Activated CD8-positive, alpha-beta memory T cell treated with anti-CD3 and anti-CD28 coated beads for 24 hours (primary cell): ENCODE measurements around the gene PHAX.
"Not testable (repeated sequence)": the region's sequence is repeated elsewhere in the genome, so short reads cannot be mapped to it uniquely, and the experiment has no call there.

Experiments used
- DNase-seq: peaks from one replicate; pipeline ENCODE4 v3.0.0-alpha.2; 2020

Gene PHAX

DNA sequence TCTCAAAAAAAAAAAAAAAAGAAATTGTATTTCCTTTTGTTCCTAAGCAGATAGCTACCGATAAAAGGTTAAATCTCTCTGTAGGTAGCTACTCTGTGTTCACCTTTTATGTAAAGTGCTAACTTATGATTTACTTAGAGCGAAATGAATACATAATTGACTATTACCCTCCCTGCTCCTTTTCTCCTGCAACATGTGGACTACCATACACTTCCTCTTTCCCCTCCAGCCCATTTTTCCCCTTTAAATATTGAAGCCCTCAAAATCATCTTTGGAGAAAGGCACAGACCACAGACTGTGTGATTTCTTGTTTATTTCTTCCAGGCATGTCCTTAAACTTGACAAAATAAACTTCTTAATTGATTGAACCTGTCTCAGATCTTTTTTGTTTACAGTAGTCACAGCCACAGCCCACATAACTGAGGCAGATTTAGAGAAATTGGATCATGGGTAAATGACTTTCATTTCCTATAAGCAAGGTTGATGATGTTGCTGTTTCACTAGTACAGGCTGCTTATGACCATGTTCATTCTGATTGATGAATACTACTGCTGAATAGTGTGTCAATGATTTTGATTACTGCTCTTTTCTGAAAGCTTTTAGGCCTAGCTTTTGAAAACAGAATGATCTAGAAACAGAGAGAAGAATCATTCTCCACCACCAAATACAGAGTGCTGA is 59.2 kb downstream of the PHAX start:
- DNase-seq: no peak

DNA sequence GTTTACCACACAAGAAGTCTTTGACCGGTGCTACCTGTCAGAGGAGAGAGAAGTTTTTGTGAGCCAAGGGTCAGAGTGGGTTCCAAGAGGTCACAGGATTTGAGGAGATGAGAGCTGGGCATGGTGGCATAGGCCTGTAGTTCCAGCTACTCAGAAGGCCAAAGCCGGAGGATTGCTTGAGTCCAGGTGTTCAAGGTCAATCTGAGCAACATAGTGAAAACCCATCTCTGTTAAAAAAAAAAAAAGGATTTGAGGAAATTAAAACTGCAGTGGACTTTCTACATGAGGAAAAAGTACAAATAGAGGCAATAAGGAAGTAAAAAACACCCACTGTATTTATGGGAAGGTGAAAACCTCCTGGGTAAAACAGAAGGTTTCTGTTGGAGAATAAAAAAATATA is 63.8 kb downstream of the PHAX start:
- no peak for DNase-seq

DNA sequence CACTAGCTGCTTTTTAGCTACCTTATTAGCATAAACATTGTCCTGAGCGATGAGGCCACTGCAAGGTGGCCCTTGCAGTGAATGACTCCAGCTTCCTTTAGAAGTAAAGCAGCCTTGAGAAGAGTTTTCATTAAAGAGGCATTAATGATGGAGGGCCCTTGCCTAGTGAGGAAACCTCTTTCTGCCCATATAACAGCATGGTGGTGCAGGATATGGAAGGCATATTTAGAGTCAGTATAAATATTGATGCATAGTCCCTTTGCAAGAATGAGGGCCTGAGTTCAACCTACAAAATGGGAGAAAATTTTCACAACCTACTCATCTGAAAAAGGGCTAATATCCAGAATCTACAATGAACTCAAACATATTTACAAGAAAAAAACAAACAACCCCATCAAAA is 69.4 kb downstream of the PHAX start:
- not testable (repeated sequence) for DNase-seq

DNA sequence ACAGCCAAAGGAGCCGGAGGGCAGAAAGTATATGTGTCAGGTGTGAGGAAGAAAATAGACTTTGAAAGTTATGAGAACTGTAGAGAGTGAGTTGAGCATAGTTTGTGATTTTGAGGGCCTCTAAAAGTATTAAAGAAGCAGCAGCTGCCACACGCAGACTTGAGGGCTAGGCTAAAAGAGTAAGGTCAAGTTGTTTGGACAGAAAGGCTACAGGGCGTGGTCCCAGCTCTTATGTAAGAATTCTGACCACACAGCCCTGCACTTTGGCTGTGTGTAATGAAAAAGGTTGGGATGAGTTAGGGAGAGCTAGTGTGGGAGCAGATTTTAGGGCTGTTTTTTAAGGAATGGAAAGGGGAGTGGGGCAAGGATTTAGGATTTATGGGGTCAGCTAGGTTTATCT is 70.9 kb downstream of the PHAX start:
- DNase-seq: not testable (repeated sequence)

DNA sequence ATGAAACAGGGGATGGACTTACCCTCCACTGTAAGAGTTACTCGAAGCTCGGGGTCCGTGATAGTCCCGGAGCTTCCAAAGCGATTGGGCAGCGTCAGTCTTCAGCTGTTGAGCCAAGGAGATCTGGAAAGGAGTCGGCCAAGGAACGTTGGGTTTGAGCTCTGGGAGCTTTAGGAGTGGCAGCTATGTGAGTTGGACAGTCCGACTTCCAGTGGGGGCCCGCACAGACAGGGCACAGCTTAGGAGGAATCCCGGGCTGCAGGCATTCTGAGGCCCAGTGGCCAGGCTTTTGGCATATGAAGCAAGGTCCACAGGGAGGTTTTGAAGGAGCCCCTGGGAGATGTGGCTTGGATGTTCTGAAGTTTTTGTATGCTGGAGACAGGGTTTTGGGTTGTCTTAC is 72.7 kb downstream of the PHAX start:
- DNase-seq: no peak

DNA sequence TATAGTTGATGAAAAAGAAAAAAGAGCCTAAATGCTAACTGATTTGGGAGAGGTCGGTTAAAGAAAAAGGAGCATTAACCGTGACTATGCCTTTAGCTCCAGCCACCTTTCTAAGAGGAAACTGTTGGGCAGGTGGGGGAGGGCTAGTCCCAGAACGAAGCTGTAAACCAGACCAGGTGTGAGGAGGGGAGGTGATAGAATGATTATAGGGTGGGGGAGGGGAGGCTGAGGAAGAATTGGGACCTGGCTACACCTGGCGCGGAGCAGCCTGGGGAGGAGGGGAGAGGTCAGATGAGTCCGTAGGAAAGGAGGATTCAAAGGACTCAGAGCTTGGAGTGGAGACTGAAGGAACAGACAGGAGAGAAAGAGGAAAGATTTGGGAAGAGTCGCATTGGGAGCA is 73.4 kb downstream of the PHAX start:
- no peak for DNase-seq

DNA sequence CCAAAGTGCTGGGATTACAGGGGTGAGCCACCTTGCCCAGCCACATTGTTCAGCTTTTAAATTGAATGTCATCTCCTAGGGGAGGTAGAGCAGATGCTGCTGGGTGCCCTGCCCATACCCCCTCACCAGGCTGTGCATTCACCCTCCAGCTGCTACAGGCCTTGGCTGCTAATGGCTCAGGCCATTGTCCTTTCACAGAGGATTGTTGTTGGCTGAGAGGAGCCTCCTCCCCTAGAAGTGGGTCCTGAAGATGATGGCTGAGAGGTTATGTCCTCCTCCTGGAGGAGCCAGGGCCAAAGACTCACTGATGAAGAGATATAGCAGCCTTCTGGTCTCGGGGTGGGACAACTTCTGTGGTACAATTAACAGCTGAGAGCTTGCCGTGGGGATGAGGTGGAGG is 74.6 kb downstream of the PHAX start:
- no peak for DNase-seq

DNA sequence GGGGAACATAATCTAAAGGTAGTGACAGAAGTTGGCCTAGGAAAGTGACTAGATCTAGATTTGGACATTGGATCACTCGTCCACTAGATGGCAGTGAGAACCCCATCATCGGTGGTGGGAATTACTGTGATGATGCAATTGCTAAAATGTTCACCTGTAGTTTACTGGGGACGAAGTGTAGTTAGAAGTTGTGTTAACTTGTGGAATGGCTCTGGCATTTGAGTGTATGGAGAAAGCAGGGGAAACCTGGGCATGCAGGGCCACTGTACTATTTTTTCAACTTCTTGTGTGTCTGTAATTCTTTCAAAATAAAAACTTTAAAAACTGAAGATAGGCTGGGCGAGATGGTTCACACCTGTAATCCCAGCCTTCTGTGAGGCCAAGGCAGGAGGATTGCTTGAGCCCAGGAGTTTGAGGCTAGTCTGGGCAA is 75.5 kb downstream of the PHAX start:
- peak; percentile 77 for DNase-seq
